HG02642 (cell line): ENCODE data around the gene CLECL1.
"Not testable (repeated sequence)": the region's sequence is repeated elsewhere in the genome, so short reads cannot be mapped to it uniquely, and the experiment has no call there.

Source experiments
- ATAC-seq: cut with Tn5 transposase; IDR thresholded peaks from one replicate; pipeline ENCODE4 v1.9.1; 2021; ENCODE audit warnings: mild to moderate bottlenecking; ENCODE audit not compliant: unreplicated experiment, poor library complexity

The CLECL1 gene

DNA sequence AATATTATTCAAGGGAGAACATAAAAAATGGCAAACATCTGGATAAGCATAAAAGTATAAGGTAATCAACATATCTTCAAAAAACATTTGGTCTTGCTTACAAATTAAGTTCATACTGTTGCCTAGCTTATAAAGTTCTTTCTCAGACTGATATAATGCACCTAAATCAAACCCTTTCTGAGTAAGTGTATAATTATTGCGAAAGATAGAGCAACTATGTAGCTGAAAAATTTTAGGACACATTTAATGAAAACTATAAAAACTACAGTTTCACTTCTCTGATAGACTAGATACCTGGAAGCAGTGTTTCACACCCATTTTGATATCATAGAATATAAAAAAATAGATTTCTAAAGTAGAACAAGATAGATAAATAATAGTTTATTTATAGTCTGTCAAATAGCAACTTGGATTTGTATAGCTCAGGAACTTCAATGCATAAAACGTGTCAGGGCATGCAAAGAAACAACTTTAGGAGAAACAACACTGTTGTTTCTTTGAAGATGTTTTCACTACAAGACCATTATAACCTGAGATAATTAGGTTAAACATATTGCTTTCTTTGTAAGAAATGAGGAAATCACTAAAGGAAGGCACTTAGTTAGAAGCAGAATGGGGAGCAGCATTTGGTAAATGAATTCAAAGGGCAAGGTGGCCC is 7.6 kb downstream of the CLECL1 start:
- no peak for ATAC-seq

- no peak for ATAC-seq
Measured at GRCh38 chr12:9724023-9724422, 8.9 kb downstream of the CLECL1 start.

GRCh38 chr12:9721394-9722092 is 11.4 kb downstream of the CLECL1 start:
- ATAC-seq: peak; percentile 60

DNA sequence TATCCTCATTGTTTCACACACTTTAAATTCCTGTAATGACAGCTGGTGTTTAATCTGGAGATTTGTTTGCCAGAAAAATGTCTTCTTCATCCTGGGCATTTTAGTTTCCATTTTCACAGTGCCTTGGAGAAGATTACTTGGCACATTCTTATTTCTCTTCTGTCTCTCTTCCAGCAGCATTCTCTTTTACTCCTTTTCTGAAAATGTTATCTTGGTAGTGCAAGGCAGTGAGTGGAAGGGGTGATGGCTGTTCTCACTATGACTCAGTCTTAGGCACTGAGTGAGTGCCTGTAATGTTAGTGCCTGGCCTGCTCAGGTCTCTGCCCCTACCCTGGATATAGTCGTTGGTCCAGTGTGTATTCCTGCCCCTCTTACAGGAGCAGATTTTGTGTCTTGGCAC is 13.1 kb downstream of the CLECL1 start:
- ATAC-seq: no peak

DNA sequence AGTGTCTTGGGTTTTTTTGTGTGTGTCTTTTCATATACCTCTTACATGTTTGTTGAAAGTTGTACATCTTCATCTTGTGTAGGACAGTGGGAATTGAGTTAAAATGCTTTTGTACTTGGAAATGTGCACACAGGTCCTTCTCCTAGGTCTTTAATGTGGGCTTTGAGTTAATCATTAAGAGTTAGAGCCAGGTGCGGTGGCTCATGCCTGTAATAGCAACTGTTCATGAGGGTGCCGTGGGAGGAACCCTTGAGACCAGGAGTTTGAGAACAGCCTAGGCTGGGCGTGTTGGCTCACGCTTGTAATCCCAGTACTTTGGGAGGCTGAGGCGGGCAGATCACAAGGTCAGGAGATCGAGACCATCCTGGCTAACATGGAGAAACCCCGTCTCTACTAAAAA is 13.9 kb downstream of the CLECL1 start:
- ATAC-seq: no peak

- ATAC-seq: peak; percentile 25
Measured at GRCh38 chr12:9717070-9717925, 15.6 kb downstream of the CLECL1 start.

DNA sequence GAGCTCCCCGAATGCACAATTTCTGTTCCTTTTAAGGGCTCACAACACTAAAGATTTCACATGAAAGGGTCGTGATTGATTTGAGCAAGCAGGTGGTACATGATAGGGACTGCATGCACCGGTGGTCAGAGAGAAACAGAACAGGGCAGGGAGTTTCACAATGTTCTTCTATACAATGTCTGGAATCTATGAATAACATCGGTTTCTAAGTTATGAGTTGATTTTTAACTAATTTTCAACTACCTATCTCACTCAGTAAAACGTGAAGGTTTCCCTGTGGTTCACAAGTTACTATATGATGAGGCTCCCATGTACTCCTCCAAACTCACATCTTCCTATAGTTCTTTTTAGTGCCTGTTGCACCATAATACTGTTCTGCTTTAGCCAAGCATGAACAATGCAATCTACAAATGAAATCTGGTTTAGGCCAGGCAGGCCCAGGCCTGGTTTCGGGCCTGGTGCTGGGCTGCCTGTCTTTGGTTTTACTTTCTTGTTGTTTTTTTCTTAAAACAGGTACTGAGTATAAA is 19.8 kb downstream of the CLECL1 start:
- ATAC-seq: peak; percentile 74

DNA sequence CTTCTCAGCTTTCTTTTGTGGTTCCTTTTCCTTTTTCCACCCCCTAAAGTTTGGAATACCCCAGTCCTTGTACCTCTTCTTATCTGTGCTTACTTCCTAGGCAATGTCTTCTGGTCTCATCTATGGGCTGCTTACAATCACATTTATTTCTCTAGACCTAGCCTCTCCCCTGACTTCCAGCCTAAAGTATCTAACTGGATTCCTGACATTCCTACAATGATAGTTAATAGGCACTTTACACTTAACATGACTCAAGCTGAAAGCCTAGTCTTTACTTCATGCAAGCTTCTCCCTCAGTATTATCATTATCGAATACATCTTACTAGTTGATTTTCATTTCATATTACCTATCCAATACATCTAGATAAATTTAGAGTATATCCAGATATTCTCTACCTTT is 21.2 kb downstream of the CLECL1 start:
- ATAC-seq: no peak

GRCh38 chr12:9710584-9711375 is 22.1 kb downstream of the CLECL1 start:
- ATAC-seq: no peak

DNA sequence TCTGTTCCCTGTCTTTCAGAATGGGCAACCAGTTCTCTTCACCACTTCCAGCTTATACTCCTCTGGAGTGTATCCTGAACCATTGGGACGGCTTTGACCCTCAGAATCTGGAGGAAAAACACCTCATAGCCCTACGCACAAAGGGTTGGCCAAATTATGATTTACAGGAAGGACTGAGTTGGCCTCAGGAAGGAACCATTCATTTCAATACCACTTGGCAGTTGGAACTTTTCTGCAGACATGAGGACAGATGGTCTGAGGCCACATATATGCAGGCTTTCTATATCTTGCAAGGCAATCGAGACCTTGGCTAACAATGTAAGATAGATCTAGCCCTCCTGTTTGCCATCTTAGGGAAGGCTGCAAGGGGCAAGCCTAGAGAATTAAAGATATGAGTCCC is 24.0 kb downstream of the CLECL1 start:
- ATAC-seq: no peak

DNA sequence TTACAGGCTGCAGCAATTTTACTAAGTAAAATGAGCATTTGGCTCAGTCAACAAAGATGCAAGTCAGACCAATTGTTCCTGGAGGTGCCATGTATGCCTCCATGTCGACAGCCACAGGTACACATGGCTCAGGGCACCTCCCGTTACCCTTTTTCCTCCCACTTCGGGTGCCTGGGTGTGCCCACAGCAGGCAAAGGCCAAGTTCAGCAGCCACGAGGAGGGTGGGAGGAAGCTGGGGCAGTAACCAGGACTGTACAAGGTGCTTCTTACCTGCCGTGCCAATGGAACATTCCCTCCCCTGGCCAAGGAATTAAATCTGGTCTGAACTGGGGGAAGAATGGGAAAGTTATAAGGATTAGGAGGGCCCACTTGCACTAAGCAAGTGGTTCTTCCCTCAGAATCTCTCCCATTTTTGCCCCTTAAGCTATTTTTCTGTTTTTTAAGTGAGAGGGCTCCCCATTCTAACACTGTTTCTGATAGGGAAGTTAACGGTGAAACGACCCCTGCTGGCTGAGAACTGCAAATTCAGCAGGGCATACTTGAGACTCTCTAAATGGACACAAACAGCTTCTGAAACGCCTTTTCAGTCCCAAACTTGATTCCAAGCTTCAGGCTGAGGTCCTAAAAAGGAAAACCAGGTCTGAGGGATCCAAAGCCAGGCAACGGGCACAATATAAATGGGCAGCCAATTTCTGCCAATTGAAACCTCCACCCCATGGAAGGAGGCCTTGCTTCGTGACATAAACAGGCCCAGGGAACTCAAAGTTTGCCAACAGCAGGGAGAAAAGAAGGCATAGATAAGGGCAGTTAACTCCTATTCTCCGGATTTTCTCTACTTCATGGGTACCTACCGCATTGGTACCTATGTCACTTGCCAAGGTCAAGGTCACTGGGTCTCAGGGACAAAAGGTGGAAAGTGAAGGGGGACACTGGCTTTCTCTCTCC is 24.8 kb downstream of the CLECL1 start:
- peak; percentile 34 for ATAC-seq

DNA sequence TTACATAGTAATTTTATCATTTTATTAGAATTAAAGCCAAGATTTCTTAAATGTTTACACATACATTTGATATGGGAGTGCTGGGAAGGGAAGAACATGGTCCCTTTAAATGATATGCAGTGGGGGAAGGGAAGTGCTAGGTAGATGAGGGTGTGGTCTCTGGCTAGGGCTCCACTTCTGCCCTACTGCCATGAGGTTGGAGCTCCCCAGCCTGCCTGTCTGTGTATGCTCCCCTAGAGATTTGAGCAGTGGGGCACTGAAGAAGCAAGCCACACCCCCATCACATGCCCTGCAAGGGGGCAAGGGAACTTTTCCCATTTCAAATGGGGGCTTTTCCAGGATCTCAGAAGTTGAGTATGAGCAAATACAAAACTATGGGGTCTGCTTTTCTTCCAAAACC is 25.5 kb downstream of the CLECL1 start:
- no peak for ATAC-seq

DNA sequence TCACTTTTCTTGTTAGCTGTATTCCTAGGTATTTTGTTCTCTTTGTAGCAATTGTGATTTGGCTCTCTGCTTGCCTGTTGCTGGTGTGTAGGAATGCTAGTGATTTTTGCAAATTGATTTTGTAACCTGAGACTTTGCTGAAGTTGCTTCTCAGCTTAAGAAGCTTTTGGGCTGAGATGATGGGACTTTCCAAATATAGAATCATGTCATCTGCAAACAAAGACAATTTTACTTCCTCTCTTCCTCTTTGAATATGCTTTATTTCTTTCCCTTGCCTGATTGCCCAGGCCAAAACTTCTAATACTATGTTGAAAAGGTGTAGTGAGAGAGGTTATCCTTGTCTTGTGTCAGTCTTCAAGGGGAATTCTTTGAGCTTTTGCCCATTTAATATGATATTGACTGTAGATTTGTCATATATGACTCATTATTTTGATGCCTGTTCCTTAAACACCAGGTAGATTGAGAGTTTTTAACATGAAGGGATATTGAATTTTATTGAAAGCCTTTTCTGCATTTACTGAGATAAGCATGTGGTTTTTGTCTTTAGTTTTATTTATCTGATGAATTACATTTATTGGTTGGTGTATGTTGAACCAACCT is 26.7 kb downstream of the CLECL1 start:
- ATAC-seq: no peak

GRCh38 chr12:9704561-9704960 is 28.3 kb downstream of the CLECL1 start:
- ATAC-seq: not testable (repeated sequence)

GRCh38 chr12:9702255-9702654 is 30.6 kb downstream of the CLECL1 start:
- peak; percentile 34 for ATAC-seq

- ATAC-seq: peak; percentile 45
Measured at GRCh38 chr12:9701380-9702154, 31.3 kb downstream of the CLECL1 start.

DNA sequence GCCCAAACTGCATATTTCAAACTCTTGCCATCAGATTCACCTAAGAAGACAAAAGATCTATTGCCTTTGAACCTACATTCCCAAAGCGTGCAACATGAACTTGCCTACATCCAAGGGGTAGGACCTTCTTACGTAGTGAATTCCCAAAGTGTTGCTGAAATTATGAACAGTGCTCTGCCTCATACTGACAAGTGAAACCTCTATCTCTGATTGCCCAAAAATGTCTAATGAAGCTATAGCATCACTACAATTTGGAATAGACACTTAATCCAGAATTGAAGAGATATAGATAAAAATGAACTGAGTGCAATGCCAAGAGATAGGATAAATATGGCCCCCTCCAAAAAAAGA is 32.3 kb downstream of the CLECL1 start:
- no peak for ATAC-seq
